A172 (cell line): ENCODE data around the gene PRPS1L1. TPM values are rescaled to one million over a fixed set of nuclear protein-coding genes. Genes with fewer than 3 reads are reported as not detected.

Experiments
- DNase-seq: peaks from one replicate; pipeline ENCODE4 v3.0.0-alpha.2; 2015; ENCODE audit warnings: low spot score
- total RNA-seq: library from RNA; depleted of rRNA; stranded (reverse); fragments of >200 nt; shearing (Covaris generic); gene quantifications from 2 replicates; pipeline ENCODE4 v1.2.3, GENCODE V29; 2014

The PRPS1L1 gene
- total RNA-seq, 1 experiment from 2014 or later, result not detected

GRCh38 chr7:18016547-18017444, 10.8 kb downstream of the PRPS1L1 start:
- no peak for DNase-seq

GRCh38 chr7:18013936-18014335, 13.7 kb downstream of the PRPS1L1 start:
- DNase-seq, result peak; percentile 34

GRCh38 chr7:18004372-18004771, 23.3 kb downstream of the PRPS1L1 start:
- no peak for DNase-seq

GRCh38 chr7:18003286-18003994, 24.2 kb downstream of the PRPS1L1 start:
- DNase-seq, result no peak

- DNase-seq, result no peak
These were observed 29.0 kb downstream of the PRPS1L1 start for GRCh38 chr7:17998692-17999091.

- no peak for DNase-seq
These were observed 31.0 kb downstream of the PRPS1L1 start for GRCh38 chr7:17996442-17997223.

- DNase-seq, result no peak
These were observed 31.6 kb downstream of the PRPS1L1 start for GRCh38 chr7:17996040-17996439.

GRCh38 chr7:17994079-17994850, 33.4 kb downstream of the PRPS1L1 start:
- DNase-seq, result no peak

GRCh38 chr7:17991866-17992648, 35.6 kb downstream of the PRPS1L1 start:
- DNase-seq, result no peak

- DNase-seq, result no peak
These were observed 36.9 kb downstream of the PRPS1L1 start for GRCh38 chr7:17990761-17991160.

- DNase-seq, result peak; percentile 52
These were observed 38.1 kb downstream of the PRPS1L1 start for GRCh38 chr7:17989546-17989945.

GRCh38 chr7:17988858-17989257, 38.8 kb downstream of the PRPS1L1 start:
- DNase-seq, result no peak

- DNase-seq, result no peak
These were observed 39.5 kb downstream of the PRPS1L1 start for GRCh38 chr7:17988141-17988540.

GRCh38 chr7:17986851-17987250, 40.8 kb downstream of the PRPS1L1 start:
- DNase-seq, result peak; percentile 84

- no peak for DNase-seq
These were observed 42.0 kb downstream of the PRPS1L1 start for GRCh38 chr7:17985473-17986239.

GRCh38 chr7:17984288-17984687, 43.4 kb downstream of the PRPS1L1 start:
- DNase-seq, result no peak

- DNase-seq, result no peak
These were observed 44.2 kb downstream of the PRPS1L1 start for GRCh38 chr7:17983221-17984062.

- no peak for DNase-seq
These were observed 50.7 kb downstream of the PRPS1L1 start for GRCh38 chr7:17976952-17977351.
